ENCODE results near the gene RAB3B. TPM values are rescaled to one million over a fixed set of nuclear protein-coding genes. Genes with fewer than 3 reads are reported as not detected.

The RAB3B gene
- total and polyA plus RNA-seq, 7 donors: under 0.01 to 0.04 TPM; not detected in 5

DNA sequence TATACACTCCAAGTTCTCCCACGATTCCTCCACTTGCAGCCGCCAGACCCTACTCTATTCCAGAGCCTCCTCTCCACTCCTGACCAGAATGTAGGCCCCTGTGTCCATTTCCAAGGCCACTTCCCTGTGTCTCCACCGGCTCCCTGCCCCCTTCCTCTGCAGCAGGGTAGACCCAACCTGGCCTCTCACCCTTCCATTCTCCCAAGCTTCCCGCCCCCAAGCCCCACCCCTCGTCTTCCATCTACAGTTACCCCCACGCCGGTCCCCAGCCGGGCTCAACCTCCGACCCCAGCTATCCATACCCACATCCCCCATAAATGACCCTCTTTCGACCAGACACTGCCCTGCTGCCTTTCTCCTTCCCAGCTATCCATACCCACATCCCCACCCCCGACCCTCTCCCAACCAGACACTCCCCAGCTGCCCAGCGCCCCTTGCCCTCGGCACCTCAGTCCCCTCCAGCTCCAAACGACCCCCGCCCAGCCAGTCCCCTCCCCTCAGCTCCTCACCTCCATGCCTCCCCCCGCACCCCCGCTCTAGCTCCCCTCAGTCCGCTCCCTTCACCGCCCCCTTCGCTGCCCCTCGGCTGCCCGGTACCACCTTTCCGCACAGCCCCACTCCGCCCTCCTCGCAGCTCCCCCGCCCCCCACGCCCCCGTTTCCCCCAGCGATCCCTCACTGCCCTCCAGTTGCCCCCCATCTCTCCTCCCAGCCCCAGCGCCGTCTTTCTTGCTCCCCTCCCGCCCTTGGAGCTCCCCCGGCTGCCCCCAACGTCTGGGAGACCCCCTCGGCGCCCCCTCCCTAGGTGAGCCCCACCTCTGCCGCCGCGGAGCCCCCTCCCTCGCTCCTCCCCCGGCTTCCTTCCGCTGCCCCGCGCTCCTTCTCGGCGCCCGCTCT, 670 bp downstream of the RAB3B start:
- WGBS, 3 donors: 8 to 10% (median 8%) methylated on average over 27 to 47 of the region's 47 CpGs
- TF ChIP-seq, protein P1, sequence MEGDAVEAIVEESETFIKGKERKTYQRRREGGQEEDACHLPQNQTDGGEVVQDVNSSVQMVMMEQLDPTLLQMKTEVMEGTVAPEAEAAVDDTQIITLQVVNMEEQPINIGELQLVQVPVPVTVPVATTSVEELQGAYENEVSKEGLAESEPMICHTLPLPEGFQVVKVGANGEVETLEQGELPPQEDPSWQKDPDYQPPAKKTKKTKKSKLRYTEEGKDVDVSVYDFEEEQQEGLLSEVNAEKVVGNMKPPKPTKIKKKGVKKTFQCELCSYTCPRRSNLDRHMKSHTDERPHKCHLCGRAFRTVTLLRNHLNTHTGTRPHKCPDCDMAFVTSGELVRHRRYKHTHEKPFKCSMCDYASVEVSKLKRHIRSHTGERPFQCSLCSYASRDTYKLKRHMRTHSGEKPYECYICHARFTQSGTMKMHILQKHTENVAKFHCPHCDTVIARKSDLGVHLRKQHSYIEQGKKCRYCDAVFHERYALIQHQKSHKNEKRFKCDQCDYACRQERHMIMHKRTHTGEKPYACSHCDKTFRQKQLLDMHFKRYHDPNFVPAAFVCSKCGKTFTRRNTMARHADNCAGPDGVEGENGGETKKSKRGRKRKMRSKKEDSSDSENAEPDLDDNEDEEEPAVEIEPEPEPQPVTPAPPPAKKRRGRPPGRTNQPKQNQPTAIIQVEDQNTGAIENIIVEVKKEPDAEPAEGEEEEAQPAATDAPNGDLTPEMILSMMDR (IDR thresholded peaks at IDR 0.05): no peak
- ATAC-seq: peak in 1 of 4 donors; percentile 16
- intact Hi-C loops (cut with DNase I): no loop called here
- H3K27me3 ChIP-seq (ENCODE audit: insufficient read depth in 3 of 3, low read length in 2 of 3): peaks cover 5 to 37% (median 14%) of the 10 kb centered on the region in 3 donors
- H3K4me3 ChIP-seq: peak overlapping the region; percentile 63
- H3K27ac ChIP-seq: no peak overlapping the region
- peak in 1 of 2 donors; percentile 12 for DNase-seq
- no peaks in the 10 kb centered on the region for H3K4me1 ChIP-seq
- no peaks in the 10 kb centered on the region for H3K9me3 ChIP-seq
- H3K36me3 ChIP-seq (ENCODE audit: insufficient read depth in 1 of 2, low read depth in 1 of 2): no peaks in the 10 kb centered on the region

DNA sequence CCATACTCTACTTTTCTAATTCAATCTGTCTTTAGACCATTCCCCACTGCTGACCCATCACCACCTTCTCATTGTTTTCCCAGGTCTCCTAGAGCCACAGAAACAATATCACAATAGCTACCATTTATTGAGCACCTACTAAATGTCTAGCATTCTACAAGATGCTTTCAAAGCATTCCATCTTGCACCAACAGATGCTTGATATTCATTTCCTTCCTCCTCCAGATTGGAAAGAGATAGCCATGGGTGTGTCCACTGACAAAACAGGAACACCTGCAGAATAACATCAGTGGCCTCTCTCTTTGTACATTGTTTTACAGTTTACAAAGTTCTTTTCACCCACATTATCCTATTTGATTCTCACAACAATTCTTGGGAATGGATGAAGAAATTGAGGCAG, 2.2 kb downstream of the RAB3B start:
- Histone ChIP-seq H3K27me3 (ENCODE audit: insufficient read depth in 3 of 3, low read length in 2 of 3) (peaks cover 5 to 31% (median 14%) of the 10 kb centered on the region in 3 donors), H3K9me3 (no peaks in the 10 kb centered on the region), H3K4me1 (no peaks in the 10 kb centered on the region), H3K4me3 (no peak overlapping the region), H3K27ac (no peak overlapping the region), H3K36me3 (ENCODE audit: insufficient read depth in 1 of 2, low read depth in 1 of 2) (no peaks in the 10 kb centered on the region)
- intact Hi-C loops (cut with DNase I): no loop called here
- no peak for ATAC-seq
- no peak for DNase-seq
- TF ChIP-seq, protein P1 (IDR thresholded peaks at IDR 0.05): no peak

DNA sequence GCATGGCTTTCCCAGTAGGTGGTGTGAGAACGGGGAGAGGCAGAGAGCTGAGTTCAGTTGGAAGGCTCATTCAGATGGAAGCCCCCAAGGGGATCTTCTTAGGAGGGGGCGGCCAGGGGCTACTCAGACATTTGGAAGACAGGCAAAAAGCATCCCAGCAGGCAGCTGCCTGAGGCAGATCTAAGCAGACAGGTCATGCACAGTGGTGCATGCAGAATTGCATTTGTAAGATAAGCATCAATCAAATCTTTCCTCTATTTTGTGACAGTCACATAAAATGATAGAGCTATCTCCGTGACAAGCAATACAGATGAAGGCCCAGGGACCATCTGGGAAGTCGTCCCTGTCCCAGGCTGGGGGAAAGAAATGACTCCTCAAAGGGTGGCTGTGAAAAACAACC, 3.8 kb downstream of the RAB3B start:
- no peak for DNase-seq
- H3K27ac ChIP-seq: no peak overlapping the region
- WGBS, 3 donors: 57 to 65% (median 61%) methylated on average over 4 of the region's 4 CpGs
- no peaks in the 10 kb centered on the region for H3K9me3 ChIP-seq
- ATAC-seq: no peak
- H3K36me3 ChIP-seq (ENCODE audit: insufficient read depth in 1 of 2, low read depth in 1 of 2): no peaks in the 10 kb centered on the region
- TF ChIP-seq, protein P1 (IDR thresholded peaks at IDR 0.05): no peak
- no peaks in the 10 kb centered on the region for H3K4me1 ChIP-seq
- H3K4me3 ChIP-seq: no peak overlapping the region
- intact Hi-C loops (cut with DNase I): no loop called here
- H3K27me3 ChIP-seq (ENCODE audit: insufficient read depth in 3 of 3, low read length in 2 of 3): peaks cover 5 to 16% (median 6%) of the 10 kb centered on the region in 3 donors

DNA sequence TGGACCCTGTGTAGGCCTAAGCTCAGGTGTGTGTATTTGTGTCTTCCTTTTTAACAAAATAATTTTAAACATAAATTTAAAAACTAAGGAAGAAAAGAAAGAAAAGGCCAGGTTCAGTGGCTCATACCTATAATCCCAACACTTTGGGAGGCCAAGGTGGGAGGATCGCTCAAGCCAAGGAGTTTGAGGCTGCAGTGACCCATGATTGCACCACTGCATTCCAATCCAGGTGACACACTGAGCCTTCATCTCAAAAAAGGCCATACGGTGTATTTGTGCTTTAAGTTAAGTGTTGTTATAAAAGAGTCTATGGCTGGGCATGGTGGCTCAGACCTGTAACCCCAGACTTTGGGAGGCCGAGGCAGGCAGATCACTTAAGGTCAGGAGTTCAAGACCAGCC, 8.3 kb downstream of the RAB3B start:
- Histone ChIP-seq H3K36me3 (ENCODE audit: insufficient read depth in 1 of 2, low read depth in 1 of 2) (no peaks in the 10 kb centered on the region), H3K27ac (no peak overlapping the region), H3K9me3 (no peaks in the 10 kb centered on the region), H3K4me3 (no peak overlapping the region), H3K4me1 (no peaks in the 10 kb centered on the region), H3K27me3 (ENCODE audit: insufficient read depth in 3 of 3, low read length in 2 of 3) (no peaks in the 10 kb centered on the region)
- WGBS, 3 donors: 85 to 91% (median 87%) methylated on average over 3 of the region's 3 CpGs
- intact Hi-C loops (cut with DNase I): no loop called here
- TF ChIP-seq, protein P1 (IDR thresholded peaks at IDR 0.05): no peak
- DNase-seq (no peak), ATAC-seq (no peak)
